Gastroesophageal sphincter (tissue), 3 donors: ENCODE results near the gene DNAJB12.

Experiments used
- EP300 ChIP-seq: sonication (generic); formaldehyde crosslinking; IDR thresholded peaks from one replicate; pipeline ENCODE4 v1.6.1; 2017; ENCODE audit warnings: antibody characterized with exemption, mild to moderate bottlenecking
- POLR2A ChIP-seq, 2 donors: fragments of 450-650 bp; IDR thresholded peaks; one replicate each; pipeline ENCODE4 v1.6.1; 2017; ENCODE audit warnings: antibody characterized with exemption in 2 of 2, mild to moderate bottlenecking in 2 of 2, moderate library complexity in 1 of 2
- POLR2AphosphoS5 ChIP-seq: sonication (generic); formaldehyde crosslinking; IDR thresholded peaks from one replicate; pipeline ENCODE4 v1.6.1; 2017; ENCODE audit warnings: antibody characterized with exemption
- TF ChIP-seq, protein P1 (sequence below), 4 experiments: fragments of 200-600 bp in 2 of 4; fragments of 450-650 bp in 2 of 4; sonication (generic) in 1 of 4; IDR thresholded peaks; one replicate each; pipeline ENCODE4 v1.5.1; 2017 to 2019; ENCODE audit warnings: antibody characterized with exemption in 4 of 4, mild to moderate bottlenecking in 2 of 4, moderate library complexity in 2 of 4

DNA sequence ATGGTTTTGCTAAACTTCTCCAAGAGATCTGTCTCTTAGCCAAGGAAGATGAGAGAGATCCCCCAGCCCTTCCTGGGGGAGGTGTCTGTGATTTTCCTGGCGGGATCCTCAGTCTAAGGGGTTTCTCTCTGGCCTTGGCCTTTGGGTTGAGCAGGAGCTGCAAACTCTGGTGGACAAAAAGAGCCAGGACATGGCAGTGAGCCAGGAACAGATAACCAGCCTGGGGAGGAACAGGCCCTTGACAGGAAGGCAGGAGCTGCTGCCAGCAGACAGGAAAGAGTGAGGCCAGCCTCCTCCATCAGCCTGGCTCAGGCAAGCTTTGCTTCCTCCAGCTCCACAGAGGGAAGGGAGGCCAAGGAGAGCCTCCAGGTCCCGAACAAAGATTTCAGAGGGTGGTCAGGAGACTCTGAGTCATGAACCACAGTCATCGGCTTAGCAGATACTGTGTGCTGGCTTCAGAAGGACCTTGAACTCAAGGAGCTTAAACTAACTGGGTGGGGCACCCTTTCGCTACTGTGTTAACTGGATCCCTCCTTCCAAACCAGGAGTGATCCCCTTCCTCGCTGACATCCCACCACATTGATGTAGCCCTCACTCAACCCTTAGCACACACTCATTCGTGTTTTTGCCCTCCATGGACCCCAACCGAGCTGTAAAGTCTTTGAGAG is 46.3 kb downstream of the DNAJB12 start:
- no peak for TF ChIP-seq POLR2A (IDR thresholded peaks at IDR 0.05)
- TF ChIP-seq, protein P1, sequence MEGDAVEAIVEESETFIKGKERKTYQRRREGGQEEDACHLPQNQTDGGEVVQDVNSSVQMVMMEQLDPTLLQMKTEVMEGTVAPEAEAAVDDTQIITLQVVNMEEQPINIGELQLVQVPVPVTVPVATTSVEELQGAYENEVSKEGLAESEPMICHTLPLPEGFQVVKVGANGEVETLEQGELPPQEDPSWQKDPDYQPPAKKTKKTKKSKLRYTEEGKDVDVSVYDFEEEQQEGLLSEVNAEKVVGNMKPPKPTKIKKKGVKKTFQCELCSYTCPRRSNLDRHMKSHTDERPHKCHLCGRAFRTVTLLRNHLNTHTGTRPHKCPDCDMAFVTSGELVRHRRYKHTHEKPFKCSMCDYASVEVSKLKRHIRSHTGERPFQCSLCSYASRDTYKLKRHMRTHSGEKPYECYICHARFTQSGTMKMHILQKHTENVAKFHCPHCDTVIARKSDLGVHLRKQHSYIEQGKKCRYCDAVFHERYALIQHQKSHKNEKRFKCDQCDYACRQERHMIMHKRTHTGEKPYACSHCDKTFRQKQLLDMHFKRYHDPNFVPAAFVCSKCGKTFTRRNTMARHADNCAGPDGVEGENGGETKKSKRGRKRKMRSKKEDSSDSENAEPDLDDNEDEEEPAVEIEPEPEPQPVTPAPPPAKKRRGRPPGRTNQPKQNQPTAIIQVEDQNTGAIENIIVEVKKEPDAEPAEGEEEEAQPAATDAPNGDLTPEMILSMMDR (IDR thresholded peaks at IDR 0.05) = peak in 1 of 4 experiments; percentile 16
- no peak for TF ChIP-seq POLR2AphosphoS5
- no peak for TF ChIP-seq EP300
